DOHH2 (cell line): ENCODE measurements around the gene PDE11A.

Experiments used
- CTCF ChIP-seq: fragments of 200-600 bp; sonication (generic); IDR thresholded peaks from one replicate; pipeline ENCODE4 v1.5.1; 2014; ENCODE audit warnings: antibody characterized with exemption, mild to moderate bottlenecking, low read depth, low read length; ENCODE audit not compliant: poor library complexity, severe bottlenecking
- EZH2phosphoT487 ChIP-seq: fragments of 200-600 bp; sonication (generic); IDR thresholded peaks from 2 replicates; pipeline ENCODE4 v1.6.1; 2017; ENCODE audit warnings: borderline replicate concordance, mild to moderate bottlenecking, antibody characterized with exemption, low read length, moderate library complexity, mixed read lengths

DNA sequence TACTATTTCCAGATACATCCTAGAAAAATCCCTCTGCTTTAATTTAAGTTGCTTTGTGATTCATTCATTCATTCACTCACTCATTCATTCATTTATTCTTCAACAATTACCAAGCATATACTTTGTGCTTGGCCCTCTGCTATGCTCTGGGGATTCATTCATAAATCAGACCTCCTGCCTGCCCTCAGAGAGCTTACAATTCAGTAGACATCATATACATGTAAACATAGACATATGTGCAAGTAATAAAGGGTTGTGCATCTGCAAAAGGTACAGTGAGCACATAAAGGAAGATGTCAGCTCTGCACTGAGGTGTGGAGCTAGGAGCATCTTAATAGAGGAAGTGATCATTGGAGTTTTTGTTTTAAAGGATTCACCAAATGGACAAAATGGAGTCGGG is 490.6 kb downstream of the PDE11A start:
- TF ChIP-seq CTCF (no peak), EZH2phosphoT487 (no peak)
